GM18873 (cell line): Measurements from ENCODE around the gene ATXN2L.
A peak's percentile ranks its signal among the peaks of the same experiment; 100 is the strongest.

ENCODE experiments used
- ATAC-seq: cut with Tn5 transposase; IDR thresholded peaks from one replicate; pipeline ENCODE4 v1.9.1; 2021; ENCODE audit warnings: mild to moderate bottlenecking, moderate library complexity, moderate number of reproducible peaks; ENCODE audit not compliant: unreplicated experiment, low FRiP score

Gene ATXN2L

DNA sequence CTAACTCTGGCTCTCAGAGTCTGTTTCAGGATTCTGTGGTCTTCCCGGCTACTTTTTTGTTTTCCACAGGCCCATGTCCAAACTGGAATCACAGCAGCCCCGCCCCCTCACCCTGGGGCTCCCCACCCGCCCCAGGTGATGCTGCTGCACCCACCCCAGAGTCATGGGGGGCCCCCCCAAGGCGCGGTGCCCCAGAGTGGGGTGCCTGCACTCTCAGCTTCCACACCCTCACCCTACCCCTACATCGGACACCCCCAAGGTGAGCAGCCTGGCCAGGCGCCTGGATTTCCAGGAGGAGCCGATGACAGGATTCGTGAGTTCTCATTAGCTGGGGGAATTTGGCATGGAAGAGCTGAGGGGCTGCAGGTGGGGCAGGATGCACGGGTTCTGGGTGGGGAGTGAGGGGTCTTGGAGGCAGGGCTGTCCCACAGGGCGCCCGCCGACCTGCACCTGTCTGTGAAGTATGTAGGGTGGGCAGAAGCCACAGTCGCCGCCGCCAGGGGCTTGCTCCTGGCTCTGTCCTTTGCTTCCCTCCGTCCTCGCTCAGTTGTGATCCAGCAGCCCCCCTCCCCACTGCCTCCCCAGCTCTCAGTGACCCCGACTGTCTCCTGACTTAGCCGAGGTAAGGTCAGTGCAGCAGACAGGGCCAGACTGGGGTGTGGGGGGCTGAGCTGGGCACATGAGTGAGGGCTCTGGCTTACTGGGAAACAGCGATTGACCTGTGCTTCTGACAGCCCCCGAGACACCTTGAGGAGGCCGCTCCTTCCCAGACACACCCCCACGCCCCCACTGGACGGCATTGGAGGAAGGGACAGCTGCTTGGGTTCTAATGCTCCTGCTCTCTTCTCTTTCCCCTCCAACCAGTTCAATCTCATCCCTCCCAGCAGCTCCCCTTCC lies 13.3 kb downstream of the ATXN2L start:
- no peak for ATAC-seq

DNA sequence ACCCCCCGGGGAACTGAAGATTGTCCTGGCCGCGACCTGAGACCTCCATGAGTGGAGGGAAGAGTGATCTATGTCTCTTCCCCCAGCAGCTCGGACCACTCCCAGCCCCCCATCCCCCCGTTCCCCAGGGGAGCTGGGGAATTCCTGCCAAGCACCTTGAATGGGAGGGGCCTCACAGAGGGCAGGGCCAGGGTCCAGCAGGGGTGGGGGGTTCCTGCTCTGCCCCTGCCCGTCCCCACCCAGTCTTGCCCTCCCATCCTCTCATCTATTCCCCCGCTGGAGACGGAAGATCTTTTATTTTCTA lies 13.9 kb downstream of the ATXN2L start:
- no peak for ATAC-seq

DNA sequence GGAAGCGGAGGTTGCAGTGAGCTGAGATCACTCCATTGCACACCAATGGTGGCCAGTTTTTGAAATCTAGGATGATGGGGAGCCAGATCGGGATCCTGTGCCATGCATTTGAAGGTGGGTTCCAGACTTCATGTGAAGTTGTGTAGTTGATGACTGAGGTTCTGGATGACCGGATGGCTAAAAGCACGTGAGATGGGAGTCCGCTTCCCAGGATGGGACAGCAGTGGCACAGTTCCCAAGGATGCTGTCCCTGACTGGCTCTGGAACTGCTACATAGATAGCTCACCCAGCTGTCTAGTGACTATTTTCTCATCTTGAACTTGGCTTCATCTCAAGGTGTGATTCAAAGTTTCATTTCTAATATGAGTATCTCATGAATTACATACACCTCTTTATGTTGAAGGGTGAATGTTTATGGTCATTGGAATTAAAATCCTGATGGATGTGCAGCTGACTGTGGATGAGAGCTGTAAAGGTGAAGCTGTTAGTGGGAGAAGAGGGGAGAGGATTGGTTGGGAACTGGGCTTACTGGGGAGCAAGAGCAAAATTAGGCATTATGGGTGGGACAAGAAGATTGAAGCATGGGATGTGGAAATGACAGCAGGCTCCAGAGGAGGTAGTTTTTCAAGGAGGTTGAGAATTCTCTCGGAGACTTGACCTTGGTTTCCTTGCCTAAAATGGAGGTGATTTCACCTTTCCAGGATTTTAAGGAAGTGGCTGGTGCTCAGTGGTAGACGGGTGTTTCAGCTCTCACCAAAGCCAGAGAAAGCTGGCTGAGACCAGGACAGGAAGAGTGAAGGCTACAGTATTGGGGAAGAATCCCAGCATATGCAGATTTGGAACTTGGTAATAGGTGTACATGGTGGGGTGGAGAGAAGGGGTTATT lies 15.1 kb downstream of the ATXN2L start:
- no peak for ATAC-seq

DNA sequence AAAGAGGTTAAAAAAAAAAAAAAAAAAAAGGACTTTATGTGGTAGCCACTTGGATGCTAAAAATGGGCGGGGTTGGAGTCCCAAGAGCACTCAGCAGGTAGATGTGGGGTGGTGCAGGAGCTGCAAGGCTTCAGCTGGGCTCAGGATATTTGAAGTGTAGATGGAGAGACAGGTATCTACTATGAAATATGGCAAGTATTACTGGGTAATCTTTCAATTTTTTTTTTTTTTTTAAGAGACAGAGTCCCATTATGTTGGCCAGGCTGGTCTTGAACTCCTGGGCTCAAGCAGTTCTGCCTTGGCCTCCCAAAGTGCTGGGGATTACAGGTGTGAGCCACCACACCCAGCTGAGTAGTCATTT lies 15.7 kb downstream of the ATXN2L start:
- ATAC-seq: no peak

DNA sequence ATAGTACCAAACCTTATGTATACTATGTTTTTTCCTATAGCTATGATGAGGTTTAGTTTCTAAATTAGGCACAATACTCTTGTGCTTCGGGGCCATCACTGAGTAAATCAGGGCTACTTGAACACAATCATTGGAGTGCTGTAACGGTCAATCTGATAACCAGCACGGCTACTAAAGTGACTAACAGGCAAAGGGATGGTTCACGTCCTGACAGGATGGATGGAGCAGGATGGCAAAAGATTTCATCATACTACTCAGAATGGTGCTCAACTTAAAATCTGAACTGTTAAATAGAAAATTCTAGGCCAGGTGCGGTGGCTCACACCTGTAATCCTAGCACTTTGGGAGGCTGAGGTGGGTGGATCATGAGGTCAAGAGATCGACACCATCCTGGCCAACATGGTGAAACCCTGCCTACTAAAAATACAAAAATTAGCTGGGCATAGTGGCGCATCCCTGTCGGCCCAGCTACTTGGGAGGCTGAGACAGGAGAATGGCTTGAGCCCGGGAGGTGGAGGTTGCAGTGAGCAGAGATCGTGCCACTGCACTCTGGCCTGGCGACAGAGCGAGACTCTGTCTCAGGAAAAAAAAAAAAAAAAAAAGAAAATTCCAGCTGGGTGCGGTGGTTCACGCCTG lies 16.3 kb downstream of the ATXN2L start:
- no peak for ATAC-seq

DNA sequence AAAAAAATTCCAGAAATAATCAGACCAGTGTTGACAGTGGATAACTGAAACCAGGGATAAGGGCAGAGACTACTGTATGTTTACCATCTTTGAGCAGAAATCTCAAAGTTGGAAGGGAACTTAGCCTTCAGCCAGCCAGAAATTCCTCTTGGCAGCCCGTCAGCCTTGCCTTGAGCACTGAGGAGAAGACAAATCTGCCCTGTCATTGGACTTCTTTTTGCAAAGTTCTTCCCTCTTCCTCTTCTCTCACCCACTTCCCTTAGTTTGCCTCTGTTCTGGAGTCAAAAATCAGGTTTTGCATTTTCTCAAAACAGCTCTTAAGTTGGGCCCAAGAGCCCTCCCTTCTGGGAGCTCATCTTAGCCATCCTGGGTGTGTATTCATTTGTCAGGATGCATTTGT lies 17.1 kb downstream of the ATXN2L start:
- no peak for ATAC-seq

DNA sequence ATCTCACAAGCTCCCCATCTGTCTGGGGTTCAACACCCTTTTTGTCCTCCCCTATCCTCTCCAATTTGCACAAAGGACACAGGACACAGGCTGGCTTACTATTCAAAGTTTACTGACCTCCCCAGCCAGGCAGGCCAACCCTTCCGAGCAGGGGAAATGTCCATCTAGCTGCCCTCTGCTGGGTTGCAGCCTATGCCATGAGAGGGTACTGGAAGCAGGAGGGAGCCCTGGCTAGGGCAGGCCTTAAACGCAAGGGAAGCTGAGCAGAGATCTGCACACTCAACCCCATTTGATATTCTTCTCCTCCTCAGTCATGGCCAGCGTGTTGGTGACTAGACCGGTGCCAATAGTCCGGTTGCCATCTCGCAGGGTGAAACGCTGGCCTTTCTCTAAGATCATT lies 19.9 kb downstream of the ATXN2L start:
- no peak for ATAC-seq

DNA sequence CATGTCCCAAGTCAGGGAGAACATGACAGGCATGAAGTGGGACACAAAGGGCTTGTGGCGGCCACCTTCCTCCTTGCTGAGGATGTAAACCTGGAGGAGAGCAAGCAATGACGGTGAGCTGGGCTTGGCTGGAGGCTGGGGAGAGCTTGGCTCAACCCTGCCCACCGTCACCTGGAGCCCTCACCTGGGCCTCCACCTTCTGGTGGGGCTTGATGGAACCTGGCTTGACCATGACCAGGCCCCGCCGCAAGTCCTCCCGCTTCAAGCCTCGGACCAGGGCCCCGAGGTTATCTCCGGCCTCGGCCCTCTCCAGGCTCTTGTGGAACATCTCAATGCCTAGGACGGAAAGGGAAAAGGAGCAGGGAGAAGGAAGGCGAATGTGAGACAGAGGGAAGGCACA lies 21.0 kb downstream of the ATXN2L start:
- no peak for ATAC-seq

DNA sequence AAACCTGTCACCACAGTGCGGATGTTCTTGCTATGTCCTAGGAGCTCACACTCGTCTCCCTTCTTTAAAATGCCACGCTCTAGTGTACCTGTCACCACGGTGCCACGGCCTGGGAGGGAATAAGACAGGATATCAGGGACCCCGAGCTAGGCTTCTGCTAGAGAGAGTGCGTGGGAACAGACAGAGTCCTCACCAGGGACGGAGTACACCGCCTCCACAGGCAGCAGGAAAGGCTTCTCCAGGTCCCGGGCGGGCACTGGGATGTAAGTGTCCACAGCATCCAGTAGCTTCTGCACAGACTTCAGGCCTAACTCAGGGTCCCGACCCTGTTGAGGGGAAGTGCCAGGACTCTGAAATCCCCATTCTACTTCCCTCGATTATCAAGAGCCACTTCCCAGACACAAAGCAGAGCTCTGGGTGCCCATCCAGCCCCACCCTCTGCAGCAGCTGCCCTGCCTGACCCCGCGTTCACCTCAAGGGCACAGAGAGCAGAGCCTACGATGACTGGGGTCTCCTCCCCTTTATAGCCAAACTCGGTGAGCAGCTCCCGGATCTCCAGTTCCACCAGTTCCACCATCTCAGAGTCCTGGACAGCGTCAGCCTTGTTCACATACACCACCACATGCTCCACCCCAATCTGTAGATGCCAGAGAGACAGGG lies 21.6 kb downstream of the ATXN2L start:
- ATAC-seq: no peak

DNA sequence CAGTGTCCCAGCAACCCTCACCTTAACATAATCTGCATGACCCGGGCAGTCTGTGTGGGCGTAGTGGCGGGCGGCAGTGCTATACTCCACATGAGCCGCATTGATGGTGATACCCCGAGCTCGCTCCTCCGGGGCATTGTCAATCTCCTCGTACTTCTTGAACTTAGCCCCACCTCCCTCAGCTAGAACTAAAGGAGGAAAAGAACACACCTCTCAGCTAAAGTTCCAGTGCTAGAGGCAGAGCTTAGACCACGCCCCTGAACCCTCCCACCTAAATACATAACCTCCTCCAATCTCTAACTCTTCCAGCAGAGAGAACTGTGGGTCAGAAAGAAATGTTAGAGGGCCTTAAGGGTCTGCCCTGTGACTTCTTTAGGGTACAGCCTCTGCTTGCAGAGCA lies 22.5 kb downstream of the ATXN2L start:
- ATAC-seq: no peak

DNA sequence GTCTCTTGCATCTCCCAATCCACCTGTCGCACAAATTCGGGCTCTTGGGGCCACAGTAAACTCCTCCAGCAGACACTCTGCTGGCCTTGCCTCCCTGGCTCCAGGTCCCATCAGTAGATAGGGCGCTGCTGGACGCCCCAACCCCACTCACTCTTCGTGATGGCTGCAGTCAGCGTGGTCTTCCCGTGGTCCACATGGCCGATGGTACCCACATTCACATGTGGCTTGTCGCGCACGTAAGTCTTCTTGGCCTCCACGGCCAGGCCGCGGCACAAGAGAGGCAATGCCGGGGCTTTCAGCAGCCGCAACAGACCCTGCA lies 22.9 kb downstream of the ATXN2L start:
- peak; percentile 3 for ATAC-seq

DNA sequence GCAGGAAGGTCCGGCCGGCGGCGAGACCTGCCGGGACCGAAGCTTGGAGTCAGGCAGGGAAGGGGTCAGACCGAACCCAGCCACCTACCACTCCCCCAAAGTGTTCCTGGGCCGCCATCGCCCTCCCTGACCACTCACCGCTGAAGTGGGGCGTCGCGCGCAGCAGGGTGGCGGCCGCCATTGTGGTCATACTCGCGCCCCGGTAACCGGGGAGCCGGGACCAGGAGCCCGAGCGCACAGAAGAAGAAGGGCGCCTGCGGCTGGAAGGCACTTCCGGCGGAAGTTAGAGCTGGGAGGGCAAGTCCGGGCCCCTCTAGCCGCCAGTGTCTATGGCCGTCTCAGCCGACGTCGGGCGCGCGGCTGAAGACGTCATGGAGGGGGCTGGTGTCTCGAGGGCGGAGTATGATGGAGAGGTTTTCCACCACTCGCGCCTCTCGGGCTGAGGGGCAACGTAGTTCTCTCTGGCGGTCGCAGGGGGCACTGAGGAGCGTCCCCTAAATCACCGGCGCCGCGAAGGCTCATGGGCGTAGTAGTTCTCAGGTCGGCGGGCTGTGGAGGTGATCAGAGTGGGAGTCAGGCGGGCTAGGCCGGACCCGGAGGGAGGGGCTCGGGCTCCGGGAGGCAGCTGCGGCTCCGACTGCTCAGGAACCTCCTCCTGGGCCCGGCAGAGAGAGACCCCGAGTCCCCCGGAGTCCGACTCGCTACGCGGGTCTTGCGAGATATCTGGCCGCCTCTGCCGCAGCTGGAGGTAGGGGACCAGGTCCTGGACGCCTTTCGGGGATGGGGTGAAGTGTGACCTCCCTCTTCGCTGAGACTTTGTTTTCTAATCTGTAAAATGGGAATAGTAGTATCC lies 23.5 kb downstream of the ATXN2L start, which contains the start of gene TUFM:
TSS of gene TUFM (minus strand) at position 269 of the 853 bp plus-strand sequence. CDS start at position 190, 79 bp downstream.
- peak; percentile 83 for ATAC-seq

DNA sequence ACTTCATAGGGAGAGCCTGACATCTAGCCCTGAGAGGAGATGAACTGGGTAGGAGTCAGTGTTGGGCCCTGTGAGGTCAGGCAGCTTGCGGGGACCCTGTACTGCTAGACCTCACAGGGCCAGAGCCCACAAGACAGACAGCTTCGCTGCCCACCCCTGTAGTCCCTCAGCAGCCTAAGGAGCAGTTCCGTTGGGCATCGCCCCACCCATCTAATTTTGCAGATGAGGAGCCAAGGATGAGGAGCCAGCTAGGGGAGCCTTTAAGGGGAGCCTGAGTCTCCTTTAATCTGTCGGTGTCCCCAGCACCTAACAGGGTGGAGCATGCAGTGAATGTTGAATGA lies 24.1 kb downstream of the ATXN2L start:
- ATAC-seq: no peak

DNA sequence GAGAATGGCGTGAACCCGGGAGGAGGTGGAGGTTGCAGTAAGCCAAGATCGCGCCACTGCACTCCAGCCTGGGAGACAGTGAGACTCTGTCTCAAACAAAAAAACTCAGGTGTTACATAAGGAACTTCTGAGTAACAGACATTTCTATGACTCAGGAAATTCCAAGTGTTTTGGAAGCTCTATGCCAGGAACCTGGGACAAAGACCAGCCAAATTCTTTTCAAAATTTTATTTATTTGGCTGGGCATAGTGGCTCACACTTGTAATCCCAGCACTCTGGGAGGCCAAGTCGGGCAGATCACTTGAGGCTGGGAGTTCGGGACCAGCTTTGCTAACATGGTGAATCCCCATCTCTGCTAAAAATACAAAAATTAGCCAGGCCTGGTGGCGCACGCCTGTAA lies 35.6 kb downstream of the ATXN2L start:
- no peak for ATAC-seq

DNA sequence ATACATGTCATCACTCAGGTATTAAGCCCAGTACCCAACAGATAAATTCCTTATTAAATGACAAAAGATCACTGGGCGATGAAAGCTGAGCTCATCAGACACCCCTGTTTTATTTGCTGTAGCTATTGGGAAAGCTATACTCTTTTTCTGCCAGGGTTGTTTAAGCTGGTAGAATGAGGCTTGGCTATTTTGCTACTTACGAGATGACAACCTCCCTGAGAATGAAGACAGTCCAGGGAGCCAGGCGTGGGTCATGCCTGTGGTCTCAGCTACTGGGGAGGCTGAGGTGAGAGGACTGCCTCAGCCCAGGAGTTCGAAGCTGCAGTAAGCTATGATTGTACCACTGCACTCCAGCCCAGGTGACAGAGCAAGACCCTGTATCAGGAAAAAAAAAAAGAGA lies 36.5 kb downstream of the ATXN2L start:
- ATAC-seq: no peak

DNA sequence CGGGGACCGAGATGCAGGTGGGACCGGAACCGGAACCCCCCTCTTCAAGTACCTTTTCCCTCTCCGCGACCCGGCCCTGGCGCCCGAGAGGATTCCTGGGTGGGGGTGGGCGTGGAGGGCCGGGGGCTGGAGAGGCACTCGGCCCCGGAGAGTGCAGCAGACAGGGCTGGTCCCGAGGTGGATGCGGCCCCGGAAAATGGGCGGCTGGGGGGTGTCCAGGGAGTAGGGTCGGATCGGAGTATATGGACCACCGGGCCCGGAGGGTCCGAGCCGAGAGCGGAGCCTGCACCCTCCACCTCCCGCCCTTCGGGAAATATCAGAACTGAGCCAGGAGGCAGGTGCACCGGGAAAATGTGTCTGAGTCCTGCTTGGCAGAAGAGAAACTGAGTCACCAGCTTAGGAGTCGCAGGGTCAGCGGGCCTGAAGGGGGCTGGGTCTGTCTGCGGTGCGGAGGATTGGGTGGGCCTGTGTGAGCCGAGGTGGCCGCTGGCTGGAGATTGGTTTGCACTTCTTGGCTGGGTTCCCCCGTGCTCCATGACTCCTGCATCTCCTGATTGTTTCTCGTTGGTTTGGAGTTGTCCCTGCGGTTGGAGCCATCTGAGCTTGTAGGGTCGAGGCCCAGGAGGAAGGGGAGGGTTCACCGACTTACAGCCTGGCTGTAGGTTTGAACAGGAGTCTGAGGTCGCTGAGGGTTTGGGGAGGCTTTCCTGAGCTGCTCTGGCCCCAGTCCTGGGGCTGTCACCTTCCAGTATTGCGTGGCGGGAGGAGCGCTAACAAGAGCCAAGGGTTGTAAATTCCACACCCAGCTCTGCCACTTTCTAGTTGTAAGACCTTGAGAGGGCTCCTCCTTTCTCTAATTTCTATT lies 41.4 kb downstream of the ATXN2L start:
- no peak for ATAC-seq

DNA sequence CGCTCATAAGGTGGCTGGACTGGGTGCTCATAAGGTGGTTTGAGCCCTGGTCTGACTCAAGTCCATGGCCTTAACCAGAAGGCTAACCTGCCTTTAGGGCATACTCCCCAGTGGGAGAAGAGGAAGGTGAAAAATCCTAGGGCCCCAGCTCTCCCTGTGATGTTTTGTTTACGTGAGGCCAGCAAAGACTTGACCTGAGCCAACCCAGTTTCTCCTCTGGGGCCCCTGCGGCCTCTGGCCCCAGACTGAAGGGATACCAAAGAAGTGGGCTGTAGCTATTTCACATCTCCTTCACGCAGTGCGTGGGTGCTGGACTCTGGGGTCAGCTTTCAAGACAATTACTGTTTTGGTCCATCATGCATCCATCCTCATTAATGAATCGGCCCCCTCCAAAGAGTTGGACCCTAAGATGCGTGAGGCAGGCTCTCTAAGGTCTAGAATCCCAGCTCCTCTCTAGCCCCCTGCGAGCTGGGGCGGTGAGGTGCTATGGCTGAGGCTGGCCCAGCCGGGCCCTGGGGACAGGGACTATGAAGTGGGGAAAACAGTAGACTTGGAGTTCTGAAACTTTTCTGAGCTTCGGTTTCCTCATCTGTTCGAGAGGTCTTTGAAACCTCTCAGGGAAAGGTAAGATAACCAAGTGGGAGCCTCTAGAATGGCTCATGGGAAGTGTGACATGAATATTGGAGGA lies 42.3 kb downstream of the ATXN2L start:
- no peak for ATAC-seq

DNA sequence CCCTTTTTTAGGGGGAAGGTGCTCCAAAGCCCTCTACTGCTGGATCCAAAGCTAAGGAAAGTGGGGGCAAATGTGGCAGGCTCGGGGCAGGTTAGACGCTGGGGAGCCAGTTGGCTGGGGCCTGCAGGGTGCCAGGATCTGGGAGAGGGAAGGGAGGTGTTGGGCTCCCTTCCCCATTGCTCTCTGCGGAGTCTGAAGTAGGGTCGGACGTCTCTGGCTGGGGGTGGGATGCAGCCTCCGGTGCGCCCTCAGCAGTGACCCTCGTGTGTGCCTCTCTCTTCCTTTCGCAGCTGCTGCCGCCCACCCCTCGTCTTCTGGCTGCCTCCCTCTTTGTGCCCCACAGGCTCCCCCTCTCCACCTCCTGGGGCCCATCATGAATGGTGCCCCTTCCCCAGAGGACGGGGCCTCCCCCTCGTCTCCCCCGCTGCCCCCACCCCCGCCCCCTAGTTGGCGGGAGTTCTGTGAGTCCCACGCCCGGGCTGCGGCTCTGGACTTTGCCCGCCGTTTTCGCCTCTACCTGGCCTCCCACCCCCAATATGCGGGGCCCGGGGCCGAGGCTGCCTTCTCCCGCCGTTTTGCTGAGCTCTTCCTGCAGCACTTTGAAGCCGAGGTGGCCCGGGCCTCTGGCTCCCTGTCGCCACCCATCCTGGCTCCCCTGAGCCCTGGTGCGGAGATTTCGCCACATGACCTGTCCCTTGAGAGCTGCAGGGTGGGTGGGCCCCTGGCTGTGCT lies 43.1 kb downstream of the ATXN2L start:
- no peak for ATAC-seq
